Kidney (tissue), 14 donors: ENCODE measurements around the gene ECSIT. TPM values are rescaled to one million over a fixed set of nuclear protein-coding genes. Genes with fewer than 3 reads are reported as not detected.
"Not testable (repeated sequence)": the region's sequence is repeated elsewhere in the genome, so short reads cannot be mapped to it uniquely, and the experiment has no call there.

Source experiments
- DNase-seq, 5 donors: peaks; one replicate each; pipeline ENCODE4 v3.0.0-alpha.2; 2013 to 2020
- FAIRE-seq: peaks from 2 replicates; lab custom pipeline; 2012; peaks lifted over from hg19 to GRCh38; lab: Jason Lieb, UNC
- H3K27ac ChIP-seq, 2 donors: one replicate each; pipeline ENCODE4 v1.7.0; 2013; ENCODE audit warnings: low read depth in 2 of 2, low read length in 2 of 2, inconsistent platforms in 1 of 2
- H3K27me3 ChIP-seq: one replicate; pipeline ENCODE4 v1.7.1; 2013; ENCODE audit warnings: low read length, inconsistent platforms; ENCODE audit not compliant: control insufficient read depth, insufficient read depth
- H3K36me3 ChIP-seq, 3 donors: one replicate each; pipeline versions ENCODE4 v1.7.0 to v1.7.1; 2013; ENCODE audit warnings: low read length in 3 of 3, control low read depth in 1 of 3, inconsistent platforms in 1 of 3; ENCODE audit not compliant: insufficient read depth in 3 of 3, control insufficient read depth in 2 of 3
- H3K4me1 ChIP-seq, 3 donors: one replicate each; pipeline versions ENCODE4 v1.7.0 to v1.7.1; 2013; ENCODE audit warnings: low read length in 3 of 3, inconsistent platforms in 1 of 3, low read depth in 1 of 3; ENCODE audit not compliant: control insufficient read depth in 2 of 3, insufficient read depth in 2 of 3
- H3K4me3 ChIP-seq, 3 donors: one replicate each; pipeline versions ENCODE4 v1.7.0 to v1.8.1; 2013; ENCODE audit warnings: low read length in 3 of 3, control low read depth in 1 of 3, inconsistent platforms in 1 of 3
- H3K9ac ChIP-seq, 3 donors: one replicate each; pipeline versions ENCODE4 v1.7.0 to v1.7.1; 2013; ENCODE audit warnings: low read length in 3 of 3, control low read depth in 1 of 3, inconsistent platforms in 1 of 3
- H3K9me3 ChIP-seq, 3 donors: one replicate each; pipeline versions ENCODE4 v1.7.0 to v1.7.1; 2013; ENCODE audit warnings: low read length in 3 of 3, control low read depth in 1 of 3, inconsistent platforms in 1 of 3; ENCODE audit not compliant: control insufficient read depth in 2 of 3, insufficient read depth in 1 of 3
- CTCF ChIP-seq: IDR thresholded peaks from 3 replicates; pipeline ENCODE4 v1.5.1; 2012; ENCODE audit warnings: mild to moderate bottlenecking, moderate library complexity, borderline replicate concordance; ENCODE audit not compliant: insufficient read depth; ENCODE audit errors: extremely low read depth
- intact Hi-C: fragments of 100-400 bp; cut with DNase I; formaldehyde crosslinking; loops from one replicate; pipeline ENCODE4 v1.11.1; 2022
- polyA plus RNA-seq: library from polyadenylated mRNA; stranded (reverse); fragments of 350-450 nt; fragmentation: Illumina TruSeq; extraction: RNeasy Lipid Tissue Mini Kit (QIAGEN cat#74804); gene quantifications from one replicate; pipeline ENCODE4 v1.2.3, GENCODE V29; 2014; ENCODE audit warnings: low read depth, low replicate concordance; ENCODE audit not compliant: insufficient read depth
- total RNA-seq: library from RNA; stranded (reverse); fragmentation: NEBNext Ultra II Directional; extraction: Animal tissue kit (Norgen Biotek cat#: 25700); gene quantifications from one replicate; pipeline ENCODE4 v1.2.1, GENCODE V29; 2021
- donor health status: control.
- donor health status: control.
- donor health status: control.
- donor health status: control.
- donor health status: control.
- donor health status: DM: yes; HTN: yes; CAD: no.
- donor health status: Normal renal cell carcinoma (clear cell type).

The ECSIT gene
- total and polyA plus RNA-seq, 2 donors from 2014 or later, result 33.8 to 83.4 TPM

GRCh38 chr19:11576227-11576626 is 47.3 kb upstream of the ECSIT start:
- intact Hi-C loops, result no loop called here
- TF ChIP-seq CTCF, result no peak

DNA sequence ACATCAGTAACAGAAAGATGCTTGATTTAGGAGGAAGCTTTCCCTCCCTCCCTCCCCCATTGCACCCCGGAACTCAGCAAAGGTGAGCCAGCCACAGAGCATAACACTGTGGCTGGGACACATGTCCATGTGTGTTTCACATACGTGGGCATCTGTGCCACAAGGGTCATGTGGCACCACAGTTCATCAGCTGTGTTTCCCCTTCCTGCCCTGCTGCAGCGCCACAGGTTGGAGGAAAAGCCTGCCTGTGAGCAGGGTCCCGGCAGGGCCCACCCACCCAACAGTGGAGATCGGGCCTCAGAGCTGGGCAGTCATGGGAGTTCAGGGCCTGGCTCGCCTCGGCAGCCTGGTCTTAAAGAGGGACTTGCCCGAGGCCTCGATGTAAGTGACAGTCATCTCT is 45.8 kb upstream of the ECSIT start:
- Histone ChIP-seq H3K9me3 (no peaks in the 10 kb centered on the region), H3K9ac (no peak overlapping the region), H3K4me1 (peaks cover 0 to 10% (median 0%) of the 10 kb centered on the region in 3 donors), H3K27ac (no peak overlapping the region), H3K36me3 (no peaks in the 10 kb centered on the region), H3K27me3 (no peaks in the 10 kb centered on the region), H3K4me3 (no peak overlapping the region)
- FAIRE-seq, result no peak
- no peak for TF ChIP-seq CTCF
- DNase-seq, result no peak
- intact Hi-C loops, result no loop called here

More at GRCh38 chr19:11576227-11576626, 47.3 kb upstream of the ECSIT start:
- Histone ChIP-seq H3K4me3 (no peak overlapping the region), H3K27ac (no peak overlapping the region), H3K4me1 (peaks cover 0 to 10% (median 0%) of the 10 kb centered on the region in 3 donors), H3K27me3 (no peaks in the 10 kb centered on the region), H3K9ac (no peak overlapping the region), H3K9me3 (no peaks in the 10 kb centered on the region), H3K36me3 (no peaks in the 10 kb centered on the region)
- FAIRE-seq (no peak), DNase-seq (no peak)

- H3K9ac ChIP-seq, intact Hi-C loops, FAIRE-seq: not testable (repeated sequence)
Measured at GRCh38 chr19:11573763-11574162, 44.8 kb upstream of the ECSIT start.

GRCh38 chr19:11573354-11573753 is 44.4 kb upstream of the ECSIT start:
- H3K36me3 ChIP-seq, H3K9me3 ChIP-seq, H3K9ac ChIP-seq, DNase-seq, H3K4me3 ChIP-seq, FAIRE-seq, H3K27ac ChIP-seq, intact Hi-C loops, H3K27me3 ChIP-seq, H3K4me1 ChIP-seq: not testable (repeated sequence)

More at GRCh38 chr19:11573763-11574162, 44.8 kb upstream of the ECSIT start:
- DNase-seq, H3K27ac ChIP-seq, H3K27me3 ChIP-seq, H3K9me3 ChIP-seq, H3K36me3 ChIP-seq, H3K4me3 ChIP-seq: not testable (repeated sequence)
- peaks cover 0 to 10% (median 0%) of the 10 kb centered on the region in 3 donors for H3K4me1 ChIP-seq
